ENCODE results near the gene LARP4B.

LARP4B gene

GRCh38 chr10:924524-924859 is 7.0 kb downstream of the LARP4B start:
- DNase-seq (ENCODE audit: low read depth in 2 of 2): no peak

- no peak for DNase-seq (ENCODE audit: low read depth in 2 of 2)
These were observed 7.5 kb downstream of the LARP4B start for GRCh38 chr10:923844-924523.

- DNase-seq (ENCODE audit: low read depth in 2 of 2): peak; percentile 22 to 34
These were observed 9.8 kb downstream of the LARP4B start for GRCh38 chr10:921471-922414.

GRCh38 chr10:920450-920849 is 11.1 kb downstream of the LARP4B start:
- DNase-seq (ENCODE audit: low read depth in 2 of 2): no peak

DNA sequence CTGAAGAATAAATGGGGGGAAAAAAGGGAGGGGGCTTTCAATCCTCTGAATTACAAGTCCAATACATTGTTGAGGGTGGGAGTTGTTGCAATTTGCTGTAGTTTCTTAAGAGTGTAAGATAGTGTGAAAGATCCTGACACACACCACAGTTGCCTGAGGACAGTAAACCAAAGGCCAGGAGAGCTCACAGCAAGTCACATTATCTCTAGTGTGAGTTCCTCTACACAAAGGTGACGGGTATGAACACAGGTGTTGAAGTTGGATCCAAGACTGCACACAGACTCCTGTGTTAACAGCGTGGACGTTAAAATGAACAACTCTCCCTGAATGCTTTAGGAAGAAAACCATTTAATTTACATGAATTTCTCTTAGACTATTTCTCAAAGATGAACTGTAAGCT is 12.0 kb downstream of the LARP4B start:
- no peak for DNase-seq (ENCODE audit: low read depth in 2 of 2)

DNA sequence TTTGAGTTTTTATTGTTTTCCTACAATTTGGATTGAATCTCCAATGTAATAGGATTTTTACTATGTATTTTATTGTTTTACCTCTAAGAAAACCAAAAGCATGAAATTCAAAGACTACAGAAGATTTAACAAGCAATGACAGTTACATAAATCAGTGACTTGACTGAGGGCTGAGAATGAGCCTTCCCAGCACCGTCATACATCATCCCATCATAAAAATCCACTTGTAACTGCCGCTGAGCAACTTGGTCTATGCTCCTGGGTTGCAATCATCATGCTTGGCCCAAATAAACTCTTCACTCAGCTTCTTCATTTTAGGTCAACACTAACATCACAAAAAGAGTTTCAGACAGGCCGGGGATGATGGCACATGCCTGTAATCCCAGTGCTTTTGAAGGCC is 13.5 kb downstream of the LARP4B start:
- no peak for DNase-seq (ENCODE audit: low read depth in 2 of 2)

- DNase-seq (ENCODE audit: low read depth in 2 of 2): no peak
These were observed 14.1 kb downstream of the LARP4B start for GRCh38 chr10:917416-917720.

DNA sequence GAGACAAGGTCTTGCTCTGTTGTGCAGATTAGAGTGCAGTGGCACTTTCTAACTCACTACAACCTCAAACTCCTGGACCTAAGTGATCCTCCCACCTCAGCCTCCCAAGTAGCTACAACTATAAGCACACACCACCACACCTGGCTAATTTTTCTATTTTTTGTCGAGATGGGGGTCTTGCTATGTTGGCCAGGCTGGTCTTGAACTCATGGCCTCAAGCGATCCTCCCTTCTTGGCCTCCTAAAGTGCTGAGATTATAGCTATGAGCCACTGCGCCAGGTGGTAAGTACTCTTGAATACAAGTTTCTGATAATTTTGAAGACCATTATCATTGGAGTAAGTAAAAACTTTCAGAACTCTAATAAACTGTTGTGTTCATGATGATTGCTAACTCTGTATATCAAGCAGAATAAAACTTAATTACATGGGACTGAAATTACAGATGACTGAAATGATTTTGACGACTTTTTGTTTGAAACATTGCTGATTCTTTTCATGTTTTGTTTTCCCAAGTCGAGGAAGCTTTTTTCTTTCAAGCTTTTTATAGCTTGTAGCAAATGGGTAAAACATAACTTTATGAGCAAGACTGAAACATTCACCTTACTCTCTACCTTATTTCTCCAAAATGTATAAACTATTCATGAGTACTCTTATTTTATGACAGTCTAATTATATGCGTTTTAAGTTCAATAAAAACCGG is 14.6 kb downstream of the LARP4B start:
- DNase-seq (ENCODE audit: low read depth in 2 of 2): no peak

DNA sequence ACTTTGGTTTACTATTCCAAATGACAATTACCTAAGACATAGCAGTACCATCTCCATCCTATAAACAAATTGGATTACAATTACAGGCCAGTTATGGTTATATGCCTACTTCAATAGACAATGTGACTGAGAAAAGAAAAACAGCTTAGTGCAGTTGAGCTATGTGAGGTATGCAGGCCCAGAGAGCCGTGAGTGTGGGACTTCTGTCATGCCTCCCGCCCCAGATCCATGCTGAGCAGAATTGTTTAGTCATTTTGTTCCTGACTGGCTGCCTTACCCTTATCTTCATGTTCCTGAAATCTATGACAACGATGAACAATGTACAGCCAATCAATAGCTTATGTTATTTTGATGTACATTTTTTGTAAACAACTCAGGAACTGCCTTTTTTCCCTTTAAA is 21.7 kb downstream of the LARP4B start:
- DNase-seq (ENCODE audit: low read depth in 2 of 2): peak in 1 of 2 experiments; percentile 3

- DNase-seq (ENCODE audit: low read depth in 2 of 2): no peak
These were observed 25.5 kb downstream of the LARP4B start for GRCh38 chr10:905972-906371.

GRCh38 chr10:905503-905902 is 26.0 kb downstream of the LARP4B start:
- no peak for DNase-seq (ENCODE audit: low read depth in 2 of 2)

DNA sequence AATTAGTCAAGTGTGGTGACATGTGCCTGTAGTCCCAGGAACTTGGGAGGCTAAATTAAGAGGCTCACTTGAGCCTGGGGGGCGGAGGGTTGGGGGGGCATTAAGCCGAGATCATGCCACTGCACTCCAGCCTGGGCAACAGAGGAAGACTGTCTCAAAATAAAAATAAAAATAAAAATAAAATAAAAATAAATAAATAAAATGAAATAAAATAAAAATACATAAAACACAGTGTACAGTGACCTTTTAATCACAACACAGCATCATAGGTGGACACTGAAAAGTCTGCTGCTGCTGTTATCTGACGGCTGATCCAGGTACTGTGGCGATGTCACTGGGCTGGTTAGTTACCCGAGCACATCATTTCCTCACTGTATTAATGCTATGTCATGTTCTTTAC is 27.1 kb downstream of the LARP4B start:
- DNase-seq (ENCODE audit: low read depth in 2 of 2): no peak

- DNase-seq (ENCODE audit: low read depth in 2 of 2): no peak
These were observed 33.4 kb downstream of the LARP4B start for GRCh38 chr10:898141-898540.

- DNase-seq (ENCODE audit: low read depth in 2 of 2): no peak
These were observed 34.5 kb downstream of the LARP4B start for GRCh38 chr10:896982-897381.

GRCh38 chr10:895324-895723 is 36.2 kb downstream of the LARP4B start:
- DNase-seq (ENCODE audit: low read depth in 2 of 2): no peak

DNA sequence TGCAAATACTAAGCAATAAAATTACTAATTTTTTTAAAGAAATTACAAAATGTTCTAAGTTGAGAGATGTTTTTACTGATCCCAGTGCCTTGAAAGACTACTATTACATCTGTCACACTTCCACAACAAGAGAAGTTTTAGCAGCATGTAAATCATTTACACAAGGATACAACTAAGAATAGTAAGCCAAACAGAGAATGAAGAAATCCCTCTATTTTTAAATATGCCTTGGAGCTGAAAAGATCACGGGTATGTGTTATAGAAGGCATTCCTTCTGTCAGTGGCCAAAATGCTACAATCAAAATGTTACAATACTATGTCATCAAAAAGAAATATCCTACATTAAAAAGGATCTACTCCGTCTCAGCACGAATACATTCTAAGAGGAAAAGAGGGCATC is 52.6 kb downstream of the LARP4B start:
- no peak for DNase-seq (ENCODE audit: low read depth in 2 of 2)

- DNase-seq (ENCODE audit: low read depth in 2 of 2): no peak
These were observed 53.2 kb downstream of the LARP4B start for GRCh38 chr10:878333-878759.

- DNase-seq (ENCODE audit: low read depth in 2 of 2): no peak
These were observed 55.1 kb downstream of the LARP4B start for GRCh38 chr10:876438-876837.

DNA sequence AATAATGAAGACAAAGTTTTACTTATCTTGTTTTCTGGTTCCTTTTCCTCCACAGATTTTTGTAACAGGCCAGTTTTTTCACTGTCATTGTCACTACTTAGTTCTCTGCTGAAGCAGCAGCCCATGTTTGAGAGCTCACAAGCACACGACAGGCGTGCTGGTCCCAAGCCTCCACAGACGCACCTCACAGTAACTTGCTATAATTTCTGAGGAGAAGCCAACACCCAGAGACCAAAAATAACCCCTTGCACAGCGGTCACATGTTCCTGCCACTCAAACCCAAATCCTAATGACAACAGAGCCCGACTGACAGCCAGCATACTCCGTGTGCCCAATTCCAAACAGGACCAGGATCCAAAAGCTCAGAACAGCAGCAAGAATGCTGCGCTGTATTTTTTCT is 58.5 kb downstream of the LARP4B start:
- DNase-seq (ENCODE audit: low read depth in 2 of 2): no peak

- no peak for DNase-seq (ENCODE audit: low read depth in 2 of 2)
These were observed 59.5 kb downstream of the LARP4B start for GRCh38 chr10:871951-872403.

DNA sequence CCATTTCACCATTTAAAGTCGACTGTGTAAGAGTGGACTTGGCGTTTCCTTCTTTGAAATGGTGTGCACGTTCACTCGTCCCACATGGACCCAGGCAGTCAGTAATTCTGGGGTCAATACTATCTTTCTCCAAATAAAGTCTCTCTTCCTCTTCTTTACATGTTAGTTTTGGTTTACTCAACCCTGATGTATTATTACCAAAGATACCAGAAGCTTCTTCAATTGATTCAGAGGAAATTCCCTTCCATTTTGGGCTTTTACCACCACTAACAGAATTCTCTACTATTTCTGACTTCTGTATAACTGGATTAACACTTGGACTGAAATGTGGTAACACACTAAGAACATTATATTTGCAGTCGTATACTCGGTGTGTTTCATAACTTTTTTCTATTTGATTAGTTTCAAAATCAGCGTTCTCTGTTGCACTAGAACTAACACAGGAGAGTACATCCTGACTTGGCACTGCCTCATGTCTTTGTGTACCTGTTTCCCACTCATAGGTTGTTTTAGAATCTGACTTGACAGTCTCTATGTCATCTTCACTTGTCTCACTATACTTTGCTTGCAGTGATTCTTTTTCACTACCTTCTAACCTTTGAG is 60.8 kb downstream of the LARP4B start:
- DNase-seq (ENCODE audit: low read depth in 2 of 2): no peak

DNA sequence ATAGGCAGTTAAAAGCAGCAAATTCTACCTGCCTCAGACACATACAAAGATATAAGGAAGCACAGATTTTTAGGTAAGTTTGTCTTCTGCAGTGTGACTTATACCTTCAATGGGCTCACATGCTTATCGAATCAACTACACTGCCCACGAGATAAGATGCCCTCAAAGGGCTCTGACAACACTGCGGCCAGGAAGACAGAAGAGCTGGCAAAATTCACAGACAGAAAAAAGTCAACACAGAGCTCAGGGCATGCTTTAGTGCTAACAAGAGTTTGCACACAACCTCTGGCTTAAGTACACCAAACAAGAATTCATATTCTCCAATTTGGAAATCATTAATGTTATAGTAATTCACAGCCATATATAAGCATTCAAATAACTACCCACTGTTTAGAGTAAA is 62.3 kb downstream of the LARP4B start:
- no peak for DNase-seq (ENCODE audit: low read depth in 2 of 2)
